ENCODE results near the gene INO80C. TPM values are rescaled to one million over a fixed set of nuclear protein-coding genes. Genes with fewer than 3 reads are reported as not detected.

Gene INO80C
- polyA plus RNA-seq, 1 donor (not counting 4 experiments of a cell fraction or from before 2014, with no cell fraction given): 54.7 TPM

GRCh38 chr18:35508030-35508429, 10.3 kb upstream of the INO80C start:
- no peaks in the 10 kb centered on the region for H3K9me3 ChIP-seq (ENCODE audit: control insufficient read depth, low read depth, low read length)
- no peak overlapping the region for H3K4me2 ChIP-seq (ENCODE audit: control insufficient read depth, extremely low read depth, insufficient read depth, low read depth, low read length)
- H3K4me3 ChIP-seq (ENCODE audit: control insufficient read depth in 2 of 3, extremely low read depth in 1 of 3, insufficient read depth in 2 of 3, low read depth in 1 of 3, low read length in 3 of 3): no peak overlapping the region
- H3K27me3 ChIP-seq (ENCODE audit: control insufficient read depth, extremely low read depth, insufficient read depth, low read length): no peaks in the 10 kb centered on the region
- no peaks in the 10 kb centered on the region for H3K9me1 ChIP-seq (ENCODE audit: control insufficient read depth, extremely low read depth, insufficient read depth, low read length)
- H3K9ac ChIP-seq (ENCODE audit: control insufficient read depth, extremely low read depth, insufficient read depth, low read length): no peak overlapping the region
- TF ChIP-seq CTCF (optimal IDR thresholded peaks at IDR 0.05 in 1 of 3, IDR thresholded peaks at IDR 0.05 in 1 of 3, conservative IDR thresholded peaks at IDR 0.05 in 1 of 3; ENCODE audit: extremely low read depth in 1 of 3, insufficient read depth in 2 of 3, low read length in 3 of 3) (no peak), EZH2 (IDR thresholded peaks at IDR 0.05; ENCODE audit: low read length) (no peak)
- H3K36me3 ChIP-seq (ENCODE audit: control insufficient read depth in 2 of 2, extremely low read depth in 1 of 2, insufficient read depth in 2 of 2, low read length in 2 of 2): no peaks in the 10 kb centered on the region
- H4K20me1 ChIP-seq (ENCODE audit: control insufficient read depth, extremely low read depth, insufficient read depth, low read length): no peaks in the 10 kb centered on the region
- H3K4me1 ChIP-seq (ENCODE audit: control insufficient read depth, extremely low read depth, insufficient read depth, low read length): peaks cover 3% of the 10 kb centered on the region
- H2AFZ ChIP-seq (ENCODE audit: control insufficient read depth, low read length): no peak overlapping the region
- no peak overlapping the region for H3K27ac ChIP-seq (ENCODE audit: control insufficient read depth, insufficient read depth, low read length)
- FAIRE-seq (no peak), DNase-seq (ENCODE audit: low read depth, low spot score) (no peak)
- dilution Hi-C loops (cut with MboI; ENCODE audit: extremely low pct_ligation_motif_present, low sequenced_read_pairs): no loop called here
- no peaks in the 10 kb centered on the region for H3K79me2 ChIP-seq (ENCODE audit: control insufficient read depth, insufficient read depth, low read length)

GRCh38 chr18:35507623-35508022, 9.9 kb upstream of the INO80C start:
- Histone ChIP-seq H2AFZ (ENCODE audit: control insufficient read depth, low read length) (no peak overlapping the region), H3K79me2 (ENCODE audit: control insufficient read depth, insufficient read depth, low read length) (no peaks in the 10 kb centered on the region), H3K4me2 (ENCODE audit: control insufficient read depth, extremely low read depth, insufficient read depth, low read depth, low read length) (no peak overlapping the region), H3K4me3 (ENCODE audit: control insufficient read depth in 2 of 3, extremely low read depth in 1 of 3, insufficient read depth in 2 of 3, low read depth in 1 of 3, low read length in 3 of 3) (no peak overlapping the region), H3K9me1 (ENCODE audit: control insufficient read depth, extremely low read depth, insufficient read depth, low read length) (no peaks in the 10 kb centered on the region), H3K36me3 (ENCODE audit: control insufficient read depth in 2 of 2, extremely low read depth in 1 of 2, insufficient read depth in 2 of 2, low read length in 2 of 2) (no peaks in the 10 kb centered on the region), H4K20me1 (ENCODE audit: control insufficient read depth, extremely low read depth, insufficient read depth, low read length) (no peaks in the 10 kb centered on the region), H3K27me3 (ENCODE audit: control insufficient read depth, extremely low read depth, insufficient read depth, low read length) (no peaks in the 10 kb centered on the region), H3K9ac (ENCODE audit: control insufficient read depth, extremely low read depth, insufficient read depth, low read length) (no peak overlapping the region), H3K9me3 (ENCODE audit: control insufficient read depth, low read depth, low read length) (no peaks in the 10 kb centered on the region), H3K4me1 (ENCODE audit: control insufficient read depth, extremely low read depth, insufficient read depth, low read length) (peaks cover 2% of the 10 kb centered on the region), H3K27ac (ENCODE audit: control insufficient read depth, insufficient read depth, low read length) (no peak overlapping the region)
- TF ChIP-seq EZH2 (IDR thresholded peaks at IDR 0.05; ENCODE audit: low read length) (no peak), CTCF (optimal IDR thresholded peaks at IDR 0.05 in 1 of 3, IDR thresholded peaks at IDR 0.05 in 1 of 3, conservative IDR thresholded peaks at IDR 0.05 in 1 of 3; ENCODE audit: extremely low read depth in 1 of 3, insufficient read depth in 2 of 3, low read length in 3 of 3) (no peak)
- FAIRE-seq: no peak
- DNase-seq (ENCODE audit: low read depth, low spot score): no peak
- dilution Hi-C loops (cut with MboI; ENCODE audit: extremely low pct_ligation_motif_present, low sequenced_read_pairs): no loop called here
